ENCODE results near the gene KCNA5.

DNA sequence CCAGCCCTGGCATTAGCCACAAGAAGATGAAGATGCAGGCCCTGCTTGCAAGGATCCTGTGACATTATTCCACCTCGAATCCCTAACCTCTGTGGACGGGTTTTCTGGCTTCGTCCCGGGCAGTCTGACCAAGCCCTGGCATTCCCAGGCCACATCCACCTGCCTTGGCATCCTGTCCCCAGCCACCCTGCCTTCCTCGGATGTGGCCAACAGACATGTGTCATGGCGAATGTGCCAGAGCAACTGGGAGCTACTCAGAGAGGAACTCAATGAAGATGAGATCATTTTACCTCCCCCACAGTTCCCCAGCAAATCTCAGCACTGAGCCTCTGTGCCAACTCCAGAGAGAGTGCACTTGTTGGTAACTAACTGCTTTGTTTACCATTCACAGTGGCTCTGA is 33.5 kb upstream of the KCNA5 start:
- TF ChIP-seq EZH2 (IDR thresholded peaks at IDR 0.05; ENCODE audit: borderline replicate concordance, low read depth, low read length, poor library complexity, severe bottlenecking): no peak
- TF ChIP-seq, protein P1, sequence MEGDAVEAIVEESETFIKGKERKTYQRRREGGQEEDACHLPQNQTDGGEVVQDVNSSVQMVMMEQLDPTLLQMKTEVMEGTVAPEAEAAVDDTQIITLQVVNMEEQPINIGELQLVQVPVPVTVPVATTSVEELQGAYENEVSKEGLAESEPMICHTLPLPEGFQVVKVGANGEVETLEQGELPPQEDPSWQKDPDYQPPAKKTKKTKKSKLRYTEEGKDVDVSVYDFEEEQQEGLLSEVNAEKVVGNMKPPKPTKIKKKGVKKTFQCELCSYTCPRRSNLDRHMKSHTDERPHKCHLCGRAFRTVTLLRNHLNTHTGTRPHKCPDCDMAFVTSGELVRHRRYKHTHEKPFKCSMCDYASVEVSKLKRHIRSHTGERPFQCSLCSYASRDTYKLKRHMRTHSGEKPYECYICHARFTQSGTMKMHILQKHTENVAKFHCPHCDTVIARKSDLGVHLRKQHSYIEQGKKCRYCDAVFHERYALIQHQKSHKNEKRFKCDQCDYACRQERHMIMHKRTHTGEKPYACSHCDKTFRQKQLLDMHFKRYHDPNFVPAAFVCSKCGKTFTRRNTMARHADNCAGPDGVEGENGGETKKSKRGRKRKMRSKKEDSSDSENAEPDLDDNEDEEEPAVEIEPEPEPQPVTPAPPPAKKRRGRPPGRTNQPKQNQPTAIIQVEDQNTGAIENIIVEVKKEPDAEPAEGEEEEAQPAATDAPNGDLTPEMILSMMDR (conservative IDR thresholded peaks at IDR 0.05; ENCODE audit: low read depth, low read length): no peak

All from A673 (cell line).